Stimulated activated CD4-positive, alpha-beta T cell treated with anti-CD3 and anti-CD28 coated beads, TNF-alpha, amount 100 ng/mL, for 1 hour (primary cell): ENCODE measurements around the gene TEPSIN.
A peak's percentile ranks its signal among the peaks of the same experiment; 100 is the strongest.

Experiments used
- DNase-seq, 3 donors: peaks; one replicate each; pipeline ENCODE4 v3.0.0-alpha.2; 2020; ENCODE audit warnings: low read depth in 3 of 3, low spot score in 1 of 3

TEPSIN gene

GRCh38 chr17:81270279-81270678 is 31.4 kb upstream of the TEPSIN start:
- DNase-seq = no peak

GRCh38 chr17:81267390-81268067 is 28.7 kb upstream of the TEPSIN start:
- DNase-seq = no peak

GRCh38 chr17:81265576-81265975 is 26.7 kb upstream of the TEPSIN start:
- DNase-seq = no peak

GRCh38 chr17:81264640-81265039 is 25.8 kb upstream of the TEPSIN start:
- DNase-seq = no peak

- DNase-seq = no peak
Measured at GRCh38 chr17:81263371-81264181, 24.7 kb upstream of the TEPSIN start.

- no peak for DNase-seq
Measured at GRCh38 chr17:81261582-81262336, 22.9 kb upstream of the TEPSIN start.

- DNase-seq = no peak
Measured at GRCh38 chr17:81261096-81261495, 22.2 kb upstream of the TEPSIN start.

GRCh38 chr17:81260641-81261040 is 21.8 kb upstream of the TEPSIN start:
- DNase-seq = no peak

GRCh38 chr17:81260171-81260570 is 21.3 kb upstream of the TEPSIN start:
- DNase-seq = no peak

- DNase-seq = no peak
Measured at GRCh38 chr17:81259058-81259605, 20.3 kb upstream of the TEPSIN start.

- no peak for DNase-seq
Measured at GRCh38 chr17:81258292-81258691, 19.4 kb upstream of the TEPSIN start.

GRCh38 chr17:81257533-81257932 is 18.7 kb upstream of the TEPSIN start:
- DNase-seq = no peak

- no peak for DNase-seq
Measured at GRCh38 chr17:81256616-81257015, 17.8 kb upstream of the TEPSIN start.

- no peak for DNase-seq
Measured at GRCh38 chr17:81254955-81255717, 16.3 kb upstream of the TEPSIN start.

GRCh38 chr17:81253358-81254131 is 14.7 kb upstream of the TEPSIN start:
- peak in 2 of 3 donors; percentile 38 to 40 for DNase-seq

GRCh38 chr17:81252987-81253329 is 14.1 kb upstream of the TEPSIN start:
- DNase-seq = no peak

- no peak for DNase-seq
Measured at GRCh38 chr17:81252326-81252986, 13.6 kb upstream of the TEPSIN start.

GRCh38 chr17:81251709-81252301 is 12.9 kb upstream of the TEPSIN start:
- no peak for DNase-seq

GRCh38 chr17:81251094-81251708 is 12.3 kb upstream of the TEPSIN start:
- DNase-seq = no peak
